Breast epithelium (tissue), 4 donors: ENCODE data around the gene MESP1. TPM values are rescaled to one million over a fixed set of nuclear protein-coding genes. Genes with fewer than 3 reads are reported as not detected.

Experiments used
- DNase-seq, 2 donors: peaks; one replicate each; pipeline ENCODE4 v3.0.0-alpha.2; 2019; ENCODE audit warnings: low spot score in 2 of 2
- H3K27ac ChIP-seq, 2 donors: fragments of 200-600 bp; sonication (generic) in 1 of 2; one replicate each; pipeline ENCODE4 v1.5.1; 2016 to 2019; ENCODE audit warnings: mild to moderate bottlenecking in 1 of 2
- H3K27me3 ChIP-seq, 2 donors: fragments of 200-600 bp; sonication (generic) in 1 of 2; one replicate each; pipeline versions ENCODE4 v1.5.1 to v1.6.0; 2017 to 2019; ENCODE audit warnings: control low read depth in 1 of 2, mild to moderate bottlenecking in 1 of 2
- H3K36me3 ChIP-seq: fragments of 200-600 bp; one replicate; pipeline ENCODE4 v1.5.1; 2019
- H3K4me1 ChIP-seq, 2 donors: fragments of 200-600 bp; sonication (generic); one replicate each; pipeline ENCODE4 v1.5.1; 2016 to 2019; ENCODE audit warnings: control low read depth in 1 of 2
- H3K4me3 ChIP-seq, 3 donors: fragments of 200-600 bp; sonication (generic); 1 replicate in 2 of 3; 2 replicates in 1 of 3; pipeline ENCODE4 v1.5.1; 2016 to 2019; ENCODE audit warnings: mild to moderate bottlenecking in 3 of 3, moderate library complexity in 2 of 3
- H3K9me3 ChIP-seq, 2 donors: fragments of 200-600 bp; sonication (generic) in 1 of 2; one replicate each; pipeline ENCODE4 v1.5.1; 2016 to 2019; ENCODE audit warnings: control low read depth in 1 of 2
- CTCF ChIP-seq, 3 donors: fragments of 450-650 bp; IDR thresholded peaks; one replicate each; pipeline ENCODE4 v1.5.1; 2016 to 2017; ENCODE audit warnings: antibody characterized with exemption in 3 of 3, mild to moderate bottlenecking in 3 of 3, moderate library complexity in 3 of 3
- POLR2A ChIP-seq: fragments of 450-650 bp; IDR thresholded peaks from one replicate; pipeline ENCODE4 v1.6.1; 2016; ENCODE audit warnings: antibody characterized with exemption, mild to moderate bottlenecking, moderate library complexity
- POLR2AphosphoS5 ChIP-seq, 3 donors: sonication (generic); formaldehyde crosslinking; IDR thresholded peaks; one replicate each; pipeline ENCODE4 v1.6.1; 2017; ENCODE audit warnings: antibody characterized with exemption in 3 of 3
- intact Hi-C: fragments of 100-400 bp; cut with DNase I; formaldehyde crosslinking; loops from one replicate; pipeline ENCODE4 v1.15.1; 2023; ENCODE audit warnings: low total_unique reads
- total RNA-seq, 3 donors: library from RNA; depleted of rRNA; stranded (reverse); fragments of >200 nt; gene quantifications; one replicate each; pipeline ENCODE4 v1.1.0, GENCODE V29; 2016

The MESP1 gene
- total RNA-seq, 3 donors from 2014 or later = 5.9 to 12.8 (median 6.2) TPM

GRCh38 chr15:89704411-89704810, 46.6 kb downstream of the MESP1 start:
- H3K4me1 ChIP-seq = no peaks in the 10 kb centered on the region
- intact Hi-C loops = no loop called here
- TF ChIP-seq POLR2A (no peak), CTCF (IDR thresholded peaks at IDR 0.05) (no peak), POLR2AphosphoS5 (IDR thresholded peaks at IDR 0.05) (no peak)
- no peak overlapping the region for H3K27ac ChIP-seq
- H3K9me3 ChIP-seq = no peaks in the 10 kb centered on the region
- H3K36me3 ChIP-seq = no peaks in the 10 kb centered on the region
- DNase-seq = no peak
- no peak overlapping the region for H3K4me3 ChIP-seq
- peaks cover 0 to 4% of the 10 kb centered on the region in 2 donors for H3K27me3 ChIP-seq

Other genes starting within 250 kb of the MESP1 start
- gene TICRR, start 175.8 kb downstream of the MESP1 start, total RNA-seq = under 1 TPM in 2 of 3 donors, not detected in 1; 0.15 to 0.16 TPM
- 10 to 100 TPM; 10.1 to 14.4 (median 10.5) TPM for gene KIF7, start 95.8 kb downstream of the MESP1 start, total RNA-seq
- gene PLIN1, start 71.9 kb downstream of the MESP1 start, total RNA-seq = 1,000 to 10,000 TPM in 1 of 3 donors, 100 to 1,000 TPM in 2; 114 to 2,292 (median 132) TPM
- gene PEX11A, start 60.5 kb downstream of the MESP1 start, total RNA-seq = 10 to 100 TPM; 42.3 to 64.2 (median 46.1) TPM
- gene WDR93, start 60.4 kb downstream of the MESP1 start, total RNA-seq = 1 to 10 TPM in 1 of 3 donors, under 1 TPM in 2; 0.80 to 1.0 (median 0.98) TPM
- gene MESP2, start 25.1 kb upstream of the MESP1 start, total RNA-seq = 1 to 10 TPM in 1 of 3 donors, under 1 TPM in 1, not detected in 1; 0.64 to 2.3 TPM
- gene ANPEP, start 63.6 kb upstream of the MESP1 start, total RNA-seq = 100 to 1,000 TPM in 2 of 3 donors, 10 to 100 TPM in 1; 26.5 to 129 (median 106) TPM
- gene AP3S2, start 142.7 kb upstream of the MESP1 start, total RNA-seq = 10 to 100 TPM; 37.4 to 57.4 (median 52.8) TPM
- gene ARPIN, start 161.7 kb upstream of the MESP1 start, total RNA-seq = 10 to 100 TPM; 14.6 to 22.3 (median 17.0) TPM